ENCODE measurements around the gene SPATA20. TPM values are rescaled to one million over a fixed set of nuclear protein-coding genes. Genes with fewer than 3 reads are reported as not detected.

SPATA20 gene
- total and polyA plus RNA-seq, 2 of the 13 experiments (the other 11 are each of a cell fraction or from before 2014, with no cell fraction given), result 36.1 to 64.8 TPM

DNA sequence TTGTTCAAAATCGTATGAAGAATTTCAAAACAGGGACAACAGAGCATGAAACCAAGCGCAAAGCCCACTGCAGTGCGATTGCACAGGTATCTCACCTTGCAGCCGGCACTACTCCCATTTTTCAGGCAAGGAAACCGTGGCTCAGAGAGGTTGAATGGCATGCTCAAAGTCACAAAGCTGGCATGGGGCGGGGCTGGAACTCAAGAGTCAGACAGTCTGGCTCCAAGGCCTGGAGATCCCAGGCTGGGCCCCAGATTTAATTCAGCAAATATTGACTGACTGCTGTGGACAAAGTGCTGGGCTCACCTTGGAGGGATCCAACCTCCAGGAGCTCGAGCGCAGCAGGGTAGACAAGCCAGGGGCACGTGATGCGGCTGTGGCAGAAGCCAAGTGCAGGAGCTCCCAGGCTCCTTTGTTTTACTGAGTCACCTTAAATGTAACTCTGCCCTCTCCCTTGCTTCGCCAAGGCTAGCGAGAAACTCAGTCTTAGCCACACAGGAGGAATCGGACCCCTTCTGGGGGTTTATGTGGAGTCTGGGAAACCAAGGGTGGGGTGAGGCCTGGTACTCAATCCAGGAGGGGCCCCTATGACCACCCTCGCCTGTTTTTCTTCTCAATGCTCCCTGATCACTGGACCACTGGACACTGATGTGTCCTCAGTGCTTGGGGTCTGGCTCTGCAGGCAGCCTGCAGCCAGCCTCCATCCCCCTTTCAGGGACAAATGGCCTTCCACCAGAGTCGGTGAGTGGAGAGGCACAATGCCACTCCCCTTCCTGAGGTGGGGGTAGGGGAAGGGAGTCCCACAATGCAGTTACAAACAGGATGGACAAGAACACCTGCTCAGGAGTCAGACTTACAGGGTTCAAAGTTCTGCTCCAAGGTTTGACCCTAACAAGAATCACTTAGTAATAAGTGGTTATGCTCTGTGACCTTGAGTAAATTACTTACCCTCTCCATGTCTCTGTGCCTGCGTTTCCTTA lies 3.9 kb upstream of the SPATA20 start (continued):
- peak; percentile 87; the same call in 1 of the 2 replicates for TF ChIP-seq ZNF124 (CRISPR knock-in tag; IDR thresholded peaks at IDR 0.05)
- TF ChIP-seq, protein P1, sequence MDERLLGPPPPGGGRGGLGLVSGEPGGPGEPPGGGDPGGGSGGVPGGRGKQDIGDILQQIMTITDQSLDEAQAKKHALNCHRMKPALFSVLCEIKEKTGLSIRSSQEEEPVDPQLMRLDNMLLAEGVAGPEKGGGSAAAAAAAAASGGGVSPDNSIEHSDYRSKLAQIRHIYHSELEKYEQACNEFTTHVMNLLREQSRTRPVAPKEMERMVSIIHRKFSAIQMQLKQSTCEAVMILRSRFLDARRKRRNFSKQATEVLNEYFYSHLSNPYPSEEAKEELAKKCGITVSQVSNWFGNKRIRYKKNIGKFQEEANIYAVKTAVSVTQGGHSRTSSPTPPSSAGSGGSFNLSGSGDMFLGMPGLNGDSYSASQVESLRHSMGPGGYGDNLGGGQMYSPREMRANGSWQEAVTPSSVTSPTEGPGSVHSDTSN (CRISPR knock-in tag; IDR thresholded peaks at IDR 0.05), result no peak
- TF ChIP-seq, protein P2, sequence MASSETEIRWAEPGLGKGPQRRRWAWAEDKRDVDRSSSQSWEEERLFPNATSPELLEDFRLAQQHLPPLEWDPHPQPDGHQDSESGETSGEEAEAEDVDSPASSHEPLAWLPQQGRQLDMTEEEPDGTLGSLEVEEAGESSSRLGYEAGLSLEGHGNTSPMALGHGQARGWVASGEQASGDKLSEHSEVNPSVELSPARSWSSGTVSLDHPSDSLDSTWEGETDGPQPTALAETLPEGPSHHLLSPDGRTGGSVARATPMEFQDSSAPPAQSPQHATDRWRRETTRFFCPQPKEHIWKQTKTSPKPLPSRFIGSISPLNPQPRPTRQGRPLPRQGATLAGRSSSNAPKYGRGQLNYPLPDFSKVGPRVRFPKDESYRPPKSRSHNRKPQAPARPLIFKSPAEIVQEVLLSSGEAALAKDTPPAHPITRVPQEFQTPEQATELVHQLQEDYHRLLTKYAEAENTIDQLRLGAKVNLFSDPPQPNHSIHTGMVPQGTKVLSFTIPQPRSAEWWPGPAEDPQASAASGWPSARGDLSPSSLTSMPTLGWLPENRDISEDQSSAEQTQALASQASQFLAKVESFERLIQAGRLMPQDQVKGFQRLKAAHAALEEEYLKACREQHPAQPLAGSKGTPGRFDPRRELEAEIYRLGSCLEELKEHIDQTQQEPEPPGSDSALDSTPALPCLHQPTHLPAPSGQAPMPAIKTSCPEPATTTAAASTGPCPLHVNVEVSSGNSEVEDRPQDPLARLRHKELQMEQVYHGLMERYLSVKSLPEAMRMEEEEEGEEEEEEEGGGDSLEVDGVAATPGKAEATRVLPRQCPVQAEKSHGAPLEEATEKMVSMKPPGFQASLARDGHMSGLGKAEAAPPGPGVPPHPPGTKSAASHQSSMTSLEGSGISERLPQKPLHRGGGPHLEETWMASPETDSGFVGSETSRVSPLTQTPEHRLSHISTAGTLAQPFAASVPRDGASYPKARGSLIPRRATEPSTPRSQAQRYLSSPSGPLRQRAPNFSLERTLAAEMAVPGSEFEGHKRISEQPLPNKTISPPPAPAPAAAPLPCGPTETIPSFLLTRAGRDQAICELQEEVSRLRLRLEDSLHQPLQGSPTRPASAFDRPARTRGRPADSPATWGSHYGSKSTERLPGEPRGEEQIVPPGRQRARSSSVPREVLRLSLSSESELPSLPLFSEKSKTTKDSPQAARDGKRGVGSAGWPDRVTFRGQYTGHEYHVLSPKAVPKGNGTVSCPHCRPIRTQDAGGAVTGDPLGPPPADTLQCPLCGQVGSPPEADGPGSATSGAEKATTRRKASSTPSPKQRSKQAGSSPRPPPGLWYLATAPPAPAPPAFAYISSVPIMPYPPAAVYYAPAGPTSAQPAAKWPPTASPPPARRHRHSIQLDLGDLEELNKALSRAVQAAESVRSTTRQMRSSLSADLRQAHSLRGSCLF (CRISPR knock-in tag; IDR thresholded peaks at IDR 0.05; ENCODE audit: borderline replicate concordance), result no peak; the same call in 1 of the 2 replicates
- TF ChIP-seq CC2D1A (CRISPR knock-in tag; IDR thresholded peaks at IDR 0.05), result no peak
- TF ChIP-seq, protein P3, sequence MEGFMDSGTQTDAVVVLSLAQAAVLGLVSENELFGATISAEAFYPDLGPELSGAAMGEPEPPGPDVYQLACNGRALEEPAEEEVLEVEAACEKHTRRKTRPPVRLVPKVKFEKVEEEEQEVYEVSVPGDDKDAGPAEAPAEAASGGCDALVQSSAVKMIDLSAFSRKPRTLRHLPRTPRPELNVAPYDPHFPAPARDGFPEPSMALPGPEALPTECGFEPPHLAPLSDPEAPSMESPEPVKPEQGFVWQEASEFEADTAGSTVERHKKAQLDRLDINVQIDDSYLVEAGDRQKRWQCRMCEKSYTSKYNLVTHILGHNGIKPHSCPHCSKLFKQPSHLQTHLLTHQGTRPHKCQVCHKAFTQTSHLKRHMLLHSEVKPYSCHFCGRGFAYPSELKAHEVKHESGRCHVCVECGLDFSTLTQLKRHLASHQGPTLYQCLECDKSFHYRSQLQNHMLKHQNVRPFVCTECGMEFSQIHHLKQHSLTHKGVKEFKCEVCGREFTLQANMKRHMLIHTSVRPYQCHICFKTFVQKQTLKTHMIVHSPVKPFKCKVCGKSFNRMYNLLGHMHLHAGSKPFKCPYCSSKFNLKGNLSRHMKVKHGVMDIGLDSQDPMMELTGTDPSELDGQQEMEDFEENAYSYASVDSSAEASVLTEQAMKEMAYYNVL (CRISPR knock-in tag; IDR thresholded peaks at IDR 0.05; ENCODE audit: borderline replicate concordance), result 0 out of 2 replicates have a peak, but pooled peaks have one; percentile 45
- TF ChIP-seq ZNF761 (CRISPR knock-in tag; conservative IDR thresholded peaks at IDR 0.05), result no peak; the same call in 1 of the 2 replicates
- no peak for TF ChIP-seq ZNF20 (CRISPR knock-in tag; IDR thresholded peaks at IDR 0.05)
- TF ChIP-seq, protein P4, sequence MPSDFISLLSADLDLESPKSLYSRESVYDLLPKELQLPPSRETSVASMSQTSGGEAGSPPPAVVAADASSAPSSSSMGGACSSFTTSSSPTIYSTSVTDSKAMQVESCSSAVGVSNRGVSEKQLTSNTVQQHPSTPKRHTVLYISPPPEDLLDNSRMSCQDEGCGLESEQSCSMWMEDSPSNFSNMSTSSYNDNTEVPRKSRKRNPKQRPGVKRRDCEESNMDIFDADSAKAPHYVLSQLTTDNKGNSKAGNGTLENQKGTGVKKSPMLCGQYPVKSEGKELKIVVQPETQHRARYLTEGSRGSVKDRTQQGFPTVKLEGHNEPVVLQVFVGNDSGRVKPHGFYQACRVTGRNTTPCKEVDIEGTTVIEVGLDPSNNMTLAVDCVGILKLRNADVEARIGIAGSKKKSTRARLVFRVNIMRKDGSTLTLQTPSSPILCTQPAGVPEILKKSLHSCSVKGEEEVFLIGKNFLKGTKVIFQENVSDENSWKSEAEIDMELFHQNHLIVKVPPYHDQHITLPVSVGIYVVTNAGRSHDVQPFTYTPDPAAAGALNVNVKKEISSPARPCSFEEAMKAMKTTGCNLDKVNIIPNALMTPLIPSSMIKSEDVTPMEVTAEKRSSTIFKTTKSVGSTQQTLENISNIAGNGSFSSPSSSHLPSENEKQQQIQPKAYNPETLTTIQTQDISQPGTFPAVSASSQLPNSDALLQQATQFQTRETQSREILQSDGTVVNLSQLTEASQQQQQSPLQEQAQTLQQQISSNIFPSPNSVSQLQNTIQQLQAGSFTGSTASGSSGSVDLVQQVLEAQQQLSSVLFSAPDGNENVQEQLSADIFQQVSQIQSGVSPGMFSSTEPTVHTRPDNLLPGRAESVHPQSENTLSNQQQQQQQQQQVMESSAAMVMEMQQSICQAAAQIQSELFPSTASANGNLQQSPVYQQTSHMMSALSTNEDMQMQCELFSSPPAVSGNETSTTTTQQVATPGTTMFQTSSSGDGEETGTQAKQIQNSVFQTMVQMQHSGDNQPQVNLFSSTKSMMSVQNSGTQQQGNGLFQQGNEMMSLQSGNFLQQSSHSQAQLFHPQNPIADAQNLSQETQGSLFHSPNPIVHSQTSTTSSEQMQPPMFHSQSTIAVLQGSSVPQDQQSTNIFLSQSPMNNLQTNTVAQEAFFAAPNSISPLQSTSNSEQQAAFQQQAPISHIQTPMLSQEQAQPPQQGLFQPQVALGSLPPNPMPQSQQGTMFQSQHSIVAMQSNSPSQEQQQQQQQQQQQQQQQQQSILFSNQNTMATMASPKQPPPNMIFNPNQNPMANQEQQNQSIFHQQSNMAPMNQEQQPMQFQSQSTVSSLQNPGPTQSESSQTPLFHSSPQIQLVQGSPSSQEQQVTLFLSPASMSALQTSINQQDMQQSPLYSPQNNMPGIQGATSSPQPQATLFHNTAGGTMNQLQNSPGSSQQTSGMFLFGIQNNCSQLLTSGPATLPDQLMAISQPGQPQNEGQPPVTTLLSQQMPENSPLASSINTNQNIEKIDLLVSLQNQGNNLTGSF (CRISPR knock-in tag; IDR thresholded peaks at IDR 0.05), result no peak
- TF ChIP-seq, protein P5, sequence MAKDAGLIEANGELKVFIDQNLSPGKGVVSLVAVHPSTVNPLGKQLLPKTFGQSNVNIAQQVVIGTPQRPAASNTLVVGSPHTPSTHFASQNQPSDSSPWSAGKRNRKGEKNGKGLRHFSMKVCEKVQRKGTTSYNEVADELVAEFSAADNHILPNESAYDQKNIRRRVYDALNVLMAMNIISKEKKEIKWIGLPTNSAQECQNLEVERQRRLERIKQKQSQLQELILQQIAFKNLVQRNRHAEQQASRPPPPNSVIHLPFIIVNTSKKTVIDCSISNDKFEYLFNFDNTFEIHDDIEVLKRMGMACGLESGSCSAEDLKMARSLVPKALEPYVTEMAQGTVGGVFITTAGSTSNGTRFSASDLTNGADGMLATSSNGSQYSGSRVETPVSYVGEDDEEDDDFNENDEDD (CRISPR knock-in tag; IDR thresholded peaks at IDR 0.05; ENCODE audit: borderline replicate concordance), result peak; percentile 64
- peak; percentile 77 for TF ChIP-seq IRF2 (CRISPR knock-in tag; IDR thresholded peaks at IDR 0.05)
- TF ChIP-seq ZNF709 (CRISPR knock-in tag; IDR thresholded peaks at IDR 0.05), result no peak
- no peak for TF ChIP-seq ZNF17 (CRISPR knock-in tag; IDR thresholded peaks at IDR 0.05)

Data from HepG2 (cell line).